H1 (cell line): Measurements from ENCODE around the gene MBD3L3. TPM values are rescaled to one million over a fixed set of nuclear protein-coding genes. Genes with fewer than 3 reads are reported as not detected.

Experiments used
- CTCF ChIA-PET: fragments of 300-600 bp; sonication (Branson Sonifier 250); formaldehyde crosslinking; loops from one replicate; lab custom pipeline; 2021; ENCODE audit not compliant: partially characterized antibody; lab: Charles Lee
- POLR2A ChIA-PET: fragments of 300-600 bp; sonication (Branson Sonifier 250); formaldehyde crosslinking; loops from one replicate; lab custom pipeline; 2021; ENCODE audit warnings: inconsistent platforms; ENCODE audit not compliant: partially characterized antibody; lab: Charles Lee
- DNase-seq, 2 experiments: peaks; one replicate each; pipeline versions ENCODE4 v3.0.0 to v3.0.0-alpha.2; 2010 to 2022; ENCODE audit warnings: low spot score in 2 of 2, low read depth in 1 of 2, mixed read lengths in 1 of 2
- FAIRE-seq: peaks from 2 replicates; lab custom pipeline; 2011; peaks lifted over from hg19 to GRCh38; lab: Jason Lieb, UNC
- H2AFZ ChIP-seq: 2 replicates; pipeline ENCODE4 v1.8.1; 2012; ENCODE audit warnings: low read length, inconsistent platforms
- H2AK5ac ChIP-seq: 2 replicates; pipeline ENCODE4 v1.6.1; 2013; ENCODE audit warnings: low read depth, low read length
- H2BK120ac ChIP-seq: replicated peaks from 2 replicates; pipeline ENCODE3; 2013; ENCODE audit warnings: low read depth, low read length, inconsistent platforms
- H2BK12ac ChIP-seq: 2 replicates; pipeline ENCODE4 v1.6.1; 2013; ENCODE audit warnings: low read depth, low read length
- H2BK15ac ChIP-seq: 2 replicates; pipeline ENCODE4 v1.6.1; 2013; ENCODE audit warnings: low read length
- H2BK20ac ChIP-seq: 2 replicates; pipeline ENCODE4 v1.6.1; 2013; ENCODE audit warnings: low read length
- H2BK5ac ChIP-seq: 2 replicates; pipeline ENCODE4 v1.6.1; 2013; ENCODE audit warnings: low read depth, low read length
- H3K14ac ChIP-seq: 2 replicates; pipeline ENCODE4 v1.6.1; 2013; ENCODE audit warnings: inconsistent platforms; ENCODE audit not compliant: insufficient read length
- H3K18ac ChIP-seq: 2 replicates; pipeline ENCODE4 v1.6.1; 2013; ENCODE audit warnings: low read length; ENCODE audit errors: extremely low read depth
- H3K23ac ChIP-seq: 2 replicates; pipeline ENCODE4 v1.6.1; 2013; ENCODE audit warnings: inconsistent platforms; ENCODE audit not compliant: insufficient read length
- H3K23me2 ChIP-seq: 2 replicates; pipeline ENCODE4 v1.6.1; 2013; ENCODE audit warnings: low read depth, low read length
- H3K27ac ChIP-seq: 2 replicates; pipeline ENCODE4 v1.6.1; 2011; ENCODE audit warnings: low read depth, low read length, inconsistent platforms
- H3K27me3 ChIP-seq, 4 experiments: replicated peaks in 1 of 4; 1 replicate in 1 of 4; 2 replicates in 3 of 4; pipeline versions ENCODE4 v1.6.1 to v1.8.1; 2011 to 2013; ENCODE audit warnings: low read length in 3 of 4, mild to moderate bottlenecking in 3 of 4, inconsistent platforms in 2 of 4, mixed read lengths in 2 of 4, moderate library complexity in 1 of 4; ENCODE audit not compliant: control insufficient read depth in 3 of 4, insufficient read depth in 3 of 4; ENCODE audit errors: extremely low read depth in 1 of 4
- H3K36me3 ChIP-seq, 4 experiments: 2 replicates each; pipeline versions ENCODE4 v1.6.1 to v1.8.1; 2011 to 2013; ENCODE audit warnings: mild to moderate bottlenecking in 4 of 4, low read length in 3 of 4, moderate library complexity in 2 of 4, control low read depth in 1 of 4, inconsistent platforms in 1 of 4; ENCODE audit not compliant: insufficient read depth in 4 of 4, control insufficient read depth in 2 of 4
- H3K4ac ChIP-seq: replicated peaks from 2 replicates; pipeline ENCODE3; 2013; ENCODE audit warnings: low read length, low read depth, mixed read lengths, inconsistent platforms; ENCODE audit not compliant: insufficient read length
- H3K4me1 ChIP-seq, 4 experiments: replicated peaks in 1 of 4; 1 replicate in 1 of 4; 2 replicates in 3 of 4; pipeline versions ENCODE4 v1.6.1 to v1.8.1; 2011 to 2013; ENCODE audit warnings: low read length in 3 of 4, inconsistent platforms in 2 of 4, mixed read lengths in 1 of 4; ENCODE audit not compliant: insufficient read depth in 4 of 4, control insufficient read depth in 3 of 4
- H3K4me2 ChIP-seq, 2 experiments: 2 replicates each; pipeline versions ENCODE4 v1.6.1 to v1.8.1; 2011 to 2013; ENCODE audit warnings: low read depth in 2 of 2, low read length in 2 of 2, control low read depth in 1 of 2, inconsistent platforms in 1 of 2, mild to moderate bottlenecking in 1 of 2; ENCODE audit not compliant: insufficient read depth in 1 of 2
- H3K4me3 ChIP-seq, 4 experiments: fragments of 200-600, 300-600 bp in 1 of 4; sonication (generic), shearing (Covaris generic), sonication (Bioruptor Twin) in 1 of 4; 2 replicates each; pipeline versions ENCODE4 v1.5.1 to v1.8.1; 2011 to 2016; ENCODE audit warnings: low read length in 4 of 4, low read depth in 3 of 4, control low read depth in 2 of 4, inconsistent platforms in 2 of 4, mild to moderate bottlenecking in 2 of 4, mixed read lengths in 1 of 4, moderate library complexity in 1 of 4; ENCODE audit not compliant: insufficient read depth in 2 of 4; ENCODE audit errors: extremely low read depth in 1 of 4
- H3K56ac ChIP-seq: replicated peaks from 2 replicates; pipeline ENCODE3; 2013; ENCODE audit warnings: low read depth, mild to moderate bottlenecking, mixed read lengths, low read length, inconsistent platforms; ENCODE audit not compliant: insufficient read length
- H3K79me1 ChIP-seq: 2 replicates; pipeline ENCODE4 v1.6.1; 2013; ENCODE audit warnings: low read depth, low read length, control low read depth
- H3K79me2 ChIP-seq, 2 experiments: 2 replicates each; pipeline versions ENCODE4 v1.6.1 to v1.8.1; 2012 to 2013; ENCODE audit warnings: low read length in 2 of 2, mild to moderate bottlenecking in 2 of 2, inconsistent platforms in 1 of 2; ENCODE audit not compliant: insufficient read depth in 2 of 2, control insufficient read depth in 1 of 2
- H3K9ac ChIP-seq, 4 experiments: replicated peaks in 1 of 4; 1 replicate in 1 of 4; 2 replicates in 3 of 4; pipeline versions ENCODE4 v1.6.1 to v1.8.1; 2011 to 2013; ENCODE audit warnings: low read depth in 3 of 4, low read length in 3 of 4, control low read depth in 2 of 4, mild to moderate bottlenecking in 2 of 4, moderate library complexity in 2 of 4, inconsistent platforms in 1 of 4; ENCODE audit errors: extremely low read depth in 1 of 4
- H3K9me3 ChIP-seq, 2 experiments: 2 replicates each; pipeline versions ENCODE4 v1.6.1 to v1.8.1; 2012 to 2013; ENCODE audit warnings: mild to moderate bottlenecking in 2 of 2, moderate library complexity in 2 of 2, control low read depth in 1 of 2, inconsistent platforms in 1 of 2, low read depth in 1 of 2, low read length in 1 of 2, mixed read lengths in 1 of 2; ENCODE audit not compliant: insufficient read depth in 2 of 2
- H4K20me1 ChIP-seq, 2 experiments: replicated peaks in 1 of 2; 2 replicates each; pipeline versions ENCODE3 to v1.8.1; 2011 to 2013; ENCODE audit warnings: inconsistent platforms in 2 of 2, low read length in 2 of 2, mild to moderate bottlenecking in 1 of 2; ENCODE audit not compliant: insufficient read depth in 2 of 2, control insufficient read depth in 1 of 2
- H4K5ac ChIP-seq: 2 replicates; pipeline ENCODE4 v1.6.1; 2013; ENCODE audit warnings: low read length, low read depth, mixed read lengths, inconsistent platforms; ENCODE audit not compliant: insufficient read length
- H4K8ac ChIP-seq: 2 replicates; pipeline ENCODE4 v1.8.0; 2013; ENCODE audit warnings: mild to moderate bottlenecking, moderate library complexity, low read length, inconsistent platforms; ENCODE audit not compliant: insufficient read depth; ENCODE audit errors: extremely low read depth
- H4K91ac ChIP-seq: replicated peaks from 2 replicates; pipeline ENCODE3; 2013; ENCODE audit warnings: low read length, mixed read lengths, inconsistent platforms; ENCODE audit not compliant: insufficient read length
- BACH1 ChIP-seq: IDR thresholded peaks from 2 replicates; pipeline ENCODE4 v1.6.1; 2012; ENCODE audit warnings: low read length, improper control_type of control experiment
- CTBP2 ChIP-seq: IDR thresholded peaks from 2 replicates; pipeline ENCODE4 v1.7.0; 2011; ENCODE audit warnings: borderline replicate concordance, mild to moderate bottlenecking, moderate library complexity, mixed read lengths, low read length; ENCODE audit not compliant: insufficient read depth, insufficient read length
- EP300 ChIP-seq, 2 experiments: IDR thresholded peaks; 1 replicate in 1 of 2; 2 replicates in 1 of 2; pipeline ENCODE4 v1.6.1; 2011 to 2012; ENCODE audit warnings: low read depth in 2 of 2, low read length in 2 of 2, mild to moderate bottlenecking in 2 of 2, borderline replicate concordance in 1 of 2, inconsistent platforms in 1 of 2, moderate library complexity in 1 of 2
- JUND ChIP-seq: IDR thresholded peaks from 2 replicates; pipeline ENCODE4 v1.6.1; 2011; ENCODE audit warnings: mild to moderate bottlenecking, improper control_type of control experiment, low read length
- KDM1A ChIP-seq: fragments of 200-600, 300-600 bp; sonication (generic); IDR thresholded peaks from 2 replicates; pipeline ENCODE4 v1.7.1; 2016; ENCODE audit warnings: mild to moderate bottlenecking, low read length, borderline replicate concordance
- SRF ChIP-seq: IDR thresholded peaks from 2 replicates; pipeline ENCODE4 v1.6.1; 2011; ENCODE audit warnings: mild to moderate bottlenecking, low read depth, low read length, moderate library complexity
- TBP ChIP-seq: IDR thresholded peaks from 2 replicates; pipeline ENCODE4 v1.6.1; 2011; ENCODE audit warnings: low read depth, low read length, improper control_type of control experiment
- TEAD4 ChIP-seq: IDR thresholded peaks from 2 replicates; pipeline ENCODE4 v1.6.1; 2012; ENCODE audit warnings: low read depth, low read length, inconsistent platforms, mixed read lengths
- polyA plus RNA-seq, 7 experiments: library from polyadenylated mRNA; depleted of rRNA in 3 of 7; stranded (reverse) in 5 of 7; unstranded in 2 of 7; fragments of >200 nt in 5 of 7; fragments of 200-250 nt in 2 of 7; gene quantifications; 1 replicate in 5 of 7; 2 replicates in 1 of 7; 4 replicates in 1 of 7; pipeline versions ENCODE4 v1.2.1 to v1.2.3, GENCODE V29; 2011 to 2013; ENCODE audit warnings: missing spikeins in 2 of 7, mixed read lengths in 2 of 7
- total RNA-seq: library from RNA; stranded (reverse); fragmentation: NEBNext Ultra II Directional; extraction: Animal tissue kit (Norgen Biotek cat#: 25700); gene quantifications from 2 replicates; pipeline ENCODE4 v1.2.1, GENCODE V29; 2021
- TF ChIP-seq, protein P1 (sequence below), 3 experiments: IDR thresholded peaks; 1 replicate in 2 of 3; 2 replicates in 1 of 3; pipeline versions ENCODE4 v1.5.1 to v1.6.1; 2011; ENCODE audit warnings: low read length in 3 of 3, mild to moderate bottlenecking in 3 of 3, inconsistent platforms in 2 of 3, low read depth in 1 of 3, moderate library complexity in 1 of 3; ENCODE audit not compliant: insufficient read depth in 1 of 3; ENCODE audit errors: control extremely low read depth in 1 of 3

Gene MBD3L3
- total and polyA plus RNA-seq, 2 of the 8 experiments (the other 6 are each of a cell fraction or from before 2014, with no cell fraction given), result not detected

DNA sequence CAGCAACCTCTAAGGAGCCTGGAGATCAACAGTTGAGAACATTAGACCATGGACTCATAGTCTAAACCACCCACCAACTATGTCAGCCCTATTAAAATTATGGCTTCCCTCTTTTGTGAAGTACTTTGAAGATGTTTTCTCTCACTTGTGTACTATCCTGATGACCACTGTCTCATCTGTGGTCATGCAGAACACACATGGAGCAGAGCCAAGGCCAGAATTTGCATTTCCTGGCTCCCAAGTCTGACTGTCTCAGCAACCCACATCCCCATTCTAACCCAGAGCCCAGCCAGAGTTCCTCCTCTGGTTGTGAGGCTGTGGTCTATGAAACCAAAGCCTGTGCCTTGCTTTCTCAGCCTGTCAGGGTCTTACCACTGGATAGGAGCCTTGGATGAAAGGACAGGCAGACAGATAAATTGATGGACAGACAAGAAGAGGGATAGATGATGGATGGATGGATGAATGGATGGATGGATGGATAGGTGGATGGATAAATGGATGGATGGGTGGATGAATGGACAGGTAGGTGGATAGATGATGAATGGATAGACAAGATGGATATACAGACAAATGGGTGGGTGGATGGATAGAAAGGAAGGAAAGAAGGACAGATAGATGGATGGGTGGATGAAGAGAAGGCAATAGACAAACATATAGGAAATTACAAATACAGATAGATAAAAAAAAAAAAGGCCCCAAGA lies 46.4 kb upstream of the MBD3L3 start:
- Histone ChIP-seq H2AFZ (no peak overlapping the region), H3K56ac (no peak overlapping the region), H4K20me1 (peaks cover 0 to 10% of the 10 kb centered on the region in 2 experiments), H3K79me2 (no peaks in the 10 kb centered on the region; a peak in 1 of 4 replicates), H2BK5ac (no peak overlapping the region), H3K9ac (no peak overlapping the region), H4K91ac (peak overlapping the region; percentile 30), H2BK15ac (no peak overlapping the region), H3K4me2 (no peak overlapping the region), H3K23ac (no peak overlapping the region), H2BK20ac (no peak overlapping the region), H3K27me3 (0 out of 7 replicates have a peak, but pooled peaks cover 0 to 2% (median 0%) of the 10 kb centered on the region in 4 experiments), H3K14ac (no peak overlapping the region), H3K4me1 (peaks cover 0 to 2% (median 0%) of the 10 kb centered on the region in 4 experiments; a peak in 3 of 7 replicates), H3K9me3 (peaks cover 3 to 4% of the 10 kb centered on the region in 2 experiments; a peak in 2 of 4 replicates), H3K18ac (no peak overlapping the region), H2BK120ac (no peak overlapping the region), H3K79me1 (no peaks in the 10 kb centered on the region), H3K4ac (no peak overlapping the region), H2AK5ac (no peak overlapping the region), H3K4me3 (no peak overlapping the region), H3K23me2 (peaks cover 16% of the 10 kb centered on the region; the same call in 1 of the 2 replicates), H4K5ac (no peak overlapping the region), H2BK12ac (no peak overlapping the region), H4K8ac (no peak overlapping the region), H3K27ac (no peak overlapping the region), H3K36me3 (no peaks in the 10 kb centered on the region; a peak in 1 of 8 replicates)
- POLR2A ChIA-PET, result no interaction called here
- FAIRE-seq (no peak), DNase-seq (no peak)
- CTCF ChIA-PET, result interaction anchor here (5.8 kb wide), 1 partner anchor 248 kb away, joined by 52 read pairs; the partner anchor contains the start of gene ARHGEF18
- TF ChIP-seq JUND (no peak), KDM1A (no peak), BACH1 (no peak), TBP (no peak), TEAD4 (no peak), SRF (no peak), CTBP2 (no peak), EP300 (IDR thresholded peaks at IDR 0.05; ENCODE audit: borderline replicate concordance in 1 of 2, low read depth in 2 of 2, low read length in 2 of 2) (no peak)
- TF ChIP-seq, protein P1, sequence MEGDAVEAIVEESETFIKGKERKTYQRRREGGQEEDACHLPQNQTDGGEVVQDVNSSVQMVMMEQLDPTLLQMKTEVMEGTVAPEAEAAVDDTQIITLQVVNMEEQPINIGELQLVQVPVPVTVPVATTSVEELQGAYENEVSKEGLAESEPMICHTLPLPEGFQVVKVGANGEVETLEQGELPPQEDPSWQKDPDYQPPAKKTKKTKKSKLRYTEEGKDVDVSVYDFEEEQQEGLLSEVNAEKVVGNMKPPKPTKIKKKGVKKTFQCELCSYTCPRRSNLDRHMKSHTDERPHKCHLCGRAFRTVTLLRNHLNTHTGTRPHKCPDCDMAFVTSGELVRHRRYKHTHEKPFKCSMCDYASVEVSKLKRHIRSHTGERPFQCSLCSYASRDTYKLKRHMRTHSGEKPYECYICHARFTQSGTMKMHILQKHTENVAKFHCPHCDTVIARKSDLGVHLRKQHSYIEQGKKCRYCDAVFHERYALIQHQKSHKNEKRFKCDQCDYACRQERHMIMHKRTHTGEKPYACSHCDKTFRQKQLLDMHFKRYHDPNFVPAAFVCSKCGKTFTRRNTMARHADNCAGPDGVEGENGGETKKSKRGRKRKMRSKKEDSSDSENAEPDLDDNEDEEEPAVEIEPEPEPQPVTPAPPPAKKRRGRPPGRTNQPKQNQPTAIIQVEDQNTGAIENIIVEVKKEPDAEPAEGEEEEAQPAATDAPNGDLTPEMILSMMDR (IDR thresholded peaks at IDR 0.05; ENCODE audit: control extremely low read depth in 1 of 3, insufficient read depth in 1 of 3, low read depth in 1 of 3, low read length in 3 of 3), result no peak
